ENCODE data around the gene FRMD4B. TPM values are rescaled to one million over a fixed set of nuclear protein-coding genes. Genes with fewer than 3 reads are reported as not detected.

Gene FRMD4B
- polyA plus RNA-seq, 3 donors, result 13.2 to 21.0 (median 19.6) TPM

GRCh38 chr3:69360690-69361089 is 25.2 kb downstream of the FRMD4B start:
- Mint-ChIP-seq H3K4me1 (peaks cover 33% of the 10 kb centered on the region), H3K27me3 (ENCODE audit: low read depth in 3 of 3) (peaks cover 0 to 5% (median 0%) of the 10 kb centered on the region in 3 donors)
- intact Hi-C loops (cut with micrococcal nuclease), result no loop called here

GRCh38 chr3:69359916-69360315 is 26.0 kb downstream of the FRMD4B start:
- H3K27me3 ChIP-seq (ENCODE audit: control insufficient read depth in 2 of 2, insufficient read depth in 2 of 2, low read length in 2 of 2), result no peaks in the 10 kb centered on the region
- H3K4me3 ChIP-seq (replicated peaks in 1 of 3; ENCODE audit: low read depth in 2 of 3, low read length in 3 of 3), result no peak overlapping the region
- H3K79me2 ChIP-seq (ENCODE audit: insufficient read depth, low read length), result no peaks in the 10 kb centered on the region
- H4K20me1 ChIP-seq (ENCODE audit: insufficient read depth, low read length), result no peaks in the 10 kb centered on the region
- H3K9ac ChIP-seq (ENCODE audit: insufficient read depth, low read length, poor library complexity, severe bottlenecking), result no peak overlapping the region
- no peak overlapping the region for H3K4me2 ChIP-seq (replicated peaks; ENCODE audit: extremely low read depth, low read length, poor library complexity, severe bottlenecking)
- no peaks in the 10 kb centered on the region for H3K36me3 ChIP-seq (replicated peaks in 1 of 2; ENCODE audit: control insufficient read depth in 1 of 2, insufficient read depth in 2 of 2, low read length in 2 of 2)
- H2AFZ ChIP-seq (ENCODE audit: insufficient read depth, low read depth, low read length, poor library complexity, severe bottlenecking), result no peak overlapping the region
- H3K27ac Mint-ChIP-seq, result no peak overlapping the region
- peaks cover 32% of the 10 kb centered on the region for H3K4me1 Mint-ChIP-seq
- TF ChIP-seq, protein P1, sequence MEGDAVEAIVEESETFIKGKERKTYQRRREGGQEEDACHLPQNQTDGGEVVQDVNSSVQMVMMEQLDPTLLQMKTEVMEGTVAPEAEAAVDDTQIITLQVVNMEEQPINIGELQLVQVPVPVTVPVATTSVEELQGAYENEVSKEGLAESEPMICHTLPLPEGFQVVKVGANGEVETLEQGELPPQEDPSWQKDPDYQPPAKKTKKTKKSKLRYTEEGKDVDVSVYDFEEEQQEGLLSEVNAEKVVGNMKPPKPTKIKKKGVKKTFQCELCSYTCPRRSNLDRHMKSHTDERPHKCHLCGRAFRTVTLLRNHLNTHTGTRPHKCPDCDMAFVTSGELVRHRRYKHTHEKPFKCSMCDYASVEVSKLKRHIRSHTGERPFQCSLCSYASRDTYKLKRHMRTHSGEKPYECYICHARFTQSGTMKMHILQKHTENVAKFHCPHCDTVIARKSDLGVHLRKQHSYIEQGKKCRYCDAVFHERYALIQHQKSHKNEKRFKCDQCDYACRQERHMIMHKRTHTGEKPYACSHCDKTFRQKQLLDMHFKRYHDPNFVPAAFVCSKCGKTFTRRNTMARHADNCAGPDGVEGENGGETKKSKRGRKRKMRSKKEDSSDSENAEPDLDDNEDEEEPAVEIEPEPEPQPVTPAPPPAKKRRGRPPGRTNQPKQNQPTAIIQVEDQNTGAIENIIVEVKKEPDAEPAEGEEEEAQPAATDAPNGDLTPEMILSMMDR (IDR thresholded peaks at IDR 0.05), result no peak
- peaks cover 0 to 5% (median 0%) of the 10 kb centered on the region in 3 donors for H3K27me3 Mint-ChIP-seq (ENCODE audit: low read depth in 3 of 3)
- H3K27ac ChIP-seq (ENCODE audit: low read depth in 1 of 2, low read length in 2 of 2), result no peak overlapping the region
- H3K4me1 ChIP-seq (ENCODE audit: control insufficient read depth in 1 of 2, insufficient read depth in 2 of 2, low read length in 2 of 2), result peaks cover 20 to 25% of the 10 kb centered on the region in 2 donors
- peaks cover 0 to 4% of the 10 kb centered on the region in 2 donors for H3K9me3 ChIP-seq (replicated peaks in 1 of 2; ENCODE audit: control insufficient read depth in 1 of 2, insufficient read depth in 1 of 2, low read length in 2 of 2)
- intact Hi-C loops (cut with micrococcal nuclease), result no loop called here
- peaks cover 11 to 14% of the 10 kb centered on the region in 2 donors for H3K36me3 Mint-ChIP-seq
- no peak overlapping the region for H3K4me3 Mint-ChIP-seq
- no peak for DNase-seq
- H3K9me3 Mint-ChIP-seq, result peaks cover 0 to 8% (median 4%) of the 10 kb centered on the region in 7 donors

More at GRCh38 chr3:69360690-69361089, 25.2 kb downstream of the FRMD4B start:
- Histone ChIP-seq H3K27ac (ENCODE audit: low read depth in 1 of 2, low read length in 2 of 2) (no peak overlapping the region), H3K4me3 (replicated peaks in 1 of 3; ENCODE audit: low read depth in 2 of 3, low read length in 3 of 3) (no peak overlapping the region), H3K36me3 (replicated peaks in 1 of 2; ENCODE audit: control insufficient read depth in 1 of 2, insufficient read depth in 2 of 2, low read length in 2 of 2) (no peaks in the 10 kb centered on the region), H3K4me1 (ENCODE audit: control insufficient read depth in 1 of 2, insufficient read depth in 2 of 2, low read length in 2 of 2) (peaks cover 20 to 25% of the 10 kb centered on the region in 2 donors), H3K9me3 (replicated peaks in 1 of 2; ENCODE audit: control insufficient read depth in 1 of 2, insufficient read depth in 1 of 2, low read length in 2 of 2) (peaks cover 0 to 4% of the 10 kb centered on the region in 2 donors), H3K79me2 (ENCODE audit: insufficient read depth, low read length) (no peaks in the 10 kb centered on the region), H3K9ac (ENCODE audit: insufficient read depth, low read length, poor library complexity, severe bottlenecking) (no peak overlapping the region), H4K20me1 (ENCODE audit: insufficient read depth, low read length) (no peaks in the 10 kb centered on the region), H2AFZ (ENCODE audit: insufficient read depth, low read depth, low read length, poor library complexity, severe bottlenecking) (no peak overlapping the region), H3K4me2 (replicated peaks; ENCODE audit: extremely low read depth, low read length, poor library complexity, severe bottlenecking) (no peak overlapping the region), H3K27me3 (ENCODE audit: control insufficient read depth in 2 of 2, insufficient read depth in 2 of 2, low read length in 2 of 2) (no peaks in the 10 kb centered on the region)
- TF ChIP-seq, protein P1 (IDR thresholded peaks at IDR 0.05), result no peak
- Mint-ChIP-seq H3K9me3 (peaks cover 0 to 8% (median 5%) of the 10 kb centered on the region in 7 donors), H3K36me3 (peaks cover 11% of the 10 kb centered on the region in 2 donors), H3K27ac (no peak overlapping the region), H3K4me3 (no peak overlapping the region)
- WGBS (ENCODE audit: insufficient coverage), result no CpG with 5 or more reads among the region's 2 CpGs
- DNase-seq, result no peak
